Articular chondrocyte of knee joint (primary cell): ENCODE measurements around the gene RNASE4. TPM values are rescaled to one million over a fixed set of nuclear protein-coding genes. Genes with fewer than 3 reads are reported as not detected.

Experiments used
- small RNA-seq: library from RNA; depleted of rRNA; stranded (forward); fragments of <200 nt; gene quantifications from one replicate; pipeline ENCODE3, GENCODE V24; 2012
- total RNA-seq: library from RNA; depleted of rRNA; stranded (reverse); fragments of >200 nt; gene quantifications from 2 replicates; pipeline ENCODE4 v1.2.3, GENCODE V29; 2012

RNASE4 gene, protein sequence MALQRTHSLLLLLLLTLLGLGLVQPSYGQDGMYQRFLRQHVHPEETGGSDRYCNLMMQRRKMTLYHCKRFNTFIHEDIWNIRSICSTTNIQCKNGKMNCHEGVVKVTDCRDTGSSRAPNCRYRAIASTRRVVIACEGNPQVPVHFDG
- total RNA-seq = 49.4 and 54.9 TPM in 2 replicates

DNA sequence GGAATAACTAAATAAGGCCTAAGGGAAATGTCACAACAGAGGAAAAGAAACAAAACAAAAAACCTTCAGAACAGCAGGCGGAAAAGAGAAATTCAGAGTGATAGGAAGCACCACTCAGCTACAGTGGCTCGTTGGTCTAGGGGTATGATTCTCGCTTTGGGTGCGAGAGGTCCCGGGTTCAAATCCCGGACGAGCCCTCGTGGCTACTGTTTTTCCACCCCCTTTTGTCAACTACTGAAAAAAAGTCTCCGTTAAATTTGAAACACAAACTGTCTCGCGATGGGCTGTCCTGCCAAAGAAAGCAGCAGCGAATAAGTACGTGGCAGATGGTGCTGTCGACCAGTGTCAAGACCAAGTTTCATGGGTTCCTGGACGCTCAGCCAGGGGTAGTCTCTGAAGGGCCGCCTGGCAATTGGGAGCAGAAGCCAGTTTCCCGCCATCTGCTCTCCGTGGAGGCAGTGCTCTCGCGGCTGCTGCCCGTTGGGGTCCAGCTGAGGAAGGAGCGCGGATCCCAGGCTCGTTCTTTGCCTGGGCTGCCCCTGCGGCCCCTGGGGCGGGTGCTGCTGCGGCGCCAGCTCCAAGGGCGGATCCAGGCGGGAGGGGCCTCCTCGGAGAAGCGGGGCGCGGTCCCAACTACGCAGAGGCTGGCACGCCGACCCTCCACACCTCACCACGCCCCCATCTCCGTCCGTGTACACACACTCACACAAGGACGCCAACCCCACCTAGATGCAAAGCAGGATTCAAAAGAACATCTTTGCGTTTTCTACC is at the start of gene RNASE4:
Gene RNASE4 (plus strand): TSS at position 670 of the 771 bp plus-strand sequence. CDS start 14,812 bp downstream, outside the sequence.

DNA sequence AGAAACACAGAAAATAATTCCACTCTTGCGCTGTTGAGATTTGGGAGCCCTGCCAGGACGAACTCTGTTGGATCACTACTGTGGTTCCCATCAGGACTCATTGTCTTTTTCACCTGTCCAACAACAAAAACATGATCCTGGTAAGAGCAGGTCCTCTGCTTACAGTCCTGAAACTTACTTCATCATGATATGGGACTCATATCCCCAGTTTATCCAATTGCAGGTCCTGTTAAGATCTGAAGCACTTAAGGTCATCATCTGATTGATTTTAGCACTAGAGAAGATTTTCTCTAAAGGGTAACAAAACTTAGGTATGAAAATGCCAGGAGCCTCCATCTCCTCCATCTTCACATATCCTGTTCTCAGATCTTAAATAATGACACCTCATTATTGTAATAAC is 42.8 kb upstream of the RNASE4 start, which contains the start of gene OR6S1:
Gene OR6S1 (minus strand): TSS at position 101 of the 400 bp plus-strand sequence. CDS start 0 bp downstream, at position 101.

DNA sequence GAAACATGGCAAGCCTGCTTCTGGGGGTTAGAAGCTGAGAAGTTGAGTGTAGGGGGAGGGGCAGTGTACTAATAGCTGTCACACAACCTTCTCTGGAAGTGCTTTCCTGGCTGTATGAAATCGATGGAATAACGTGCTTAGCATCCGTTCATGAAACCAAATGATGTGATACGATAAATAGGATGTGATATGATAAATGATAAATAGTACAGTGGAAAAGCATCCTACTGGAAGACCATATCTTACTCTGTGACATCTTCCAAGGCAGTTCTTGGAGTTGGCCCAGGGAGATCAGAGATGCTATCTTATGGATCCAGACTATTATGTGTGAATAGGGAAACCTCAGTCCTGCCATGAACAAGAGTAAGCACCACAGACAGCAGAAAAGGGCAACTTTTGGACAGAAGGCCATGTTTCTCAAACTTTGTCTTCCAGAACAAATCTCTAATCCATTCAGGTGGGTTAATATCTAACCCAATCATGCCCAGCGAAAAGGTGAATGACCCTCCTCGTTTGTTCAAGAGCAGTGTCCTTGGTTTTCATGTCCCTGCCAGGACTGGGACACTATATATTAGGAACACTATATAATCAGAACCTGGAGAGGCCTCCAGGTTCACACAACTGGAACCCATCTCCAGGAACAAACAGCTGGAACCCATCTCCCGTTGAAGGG is 3.9 kb downstream of the RNASE4 start, which contains the start of gene ANG:
Gene ANG (plus strand): TSS at position 598 of the 673 bp plus-strand sequence. CDS start 4,801 bp downstream, outside the sequence.

DNA sequence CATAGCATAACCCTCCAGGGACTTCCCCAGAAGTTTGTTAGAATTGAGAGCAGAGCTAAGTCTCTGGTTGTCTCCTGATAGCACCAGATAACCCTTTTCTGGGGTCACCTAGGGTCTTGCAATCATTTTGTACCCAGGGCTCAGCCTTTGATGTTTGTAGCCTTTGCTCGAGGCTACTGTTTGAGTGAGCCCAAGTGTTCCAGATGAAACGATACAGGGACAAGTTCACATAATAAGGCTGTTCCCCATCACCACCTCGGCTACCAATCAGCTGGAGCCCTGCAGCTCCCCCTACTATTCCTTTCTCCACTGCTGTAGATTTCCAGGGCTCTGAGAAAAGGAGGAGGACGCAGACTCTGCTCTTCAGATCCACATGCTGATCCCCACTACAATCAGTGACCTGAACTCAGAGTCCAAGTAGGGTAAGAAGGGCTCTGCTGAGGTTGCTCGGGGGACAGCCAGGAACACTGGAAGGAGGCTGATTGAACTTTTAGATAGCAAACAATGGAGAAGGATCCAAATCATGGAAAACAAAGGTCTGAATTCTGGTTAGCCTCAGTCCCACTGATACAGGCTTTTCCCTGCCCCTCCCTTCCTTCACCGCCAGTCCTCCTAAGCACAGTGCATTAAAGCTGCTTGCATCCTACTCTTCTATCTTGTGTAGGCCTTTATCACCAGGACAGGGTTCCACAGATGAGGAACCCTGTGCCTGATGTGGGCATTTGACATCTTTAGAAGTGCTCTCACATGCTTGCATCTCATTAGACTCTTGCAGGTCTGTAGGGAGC is 61.4 kb downstream of the RNASE4 start, which contains the start of gene EDDM3A:
Gene EDDM3A (plus strand): TSS at position 317 of the 788 bp plus-strand sequence. CDS start 1,694 bp downstream, outside the sequence.

Small RNAs within 50 kb of the gene (small RNA-seq; reads per million reads assigned to genes)
- not detected for gene RF00019

Other genes with a start within 250 kb of the RNASE4 start
- 0.13 and 0.22 TPM in 2 replicates for gene KLHL33, start 248.4 kb upstream of the RNASE4 start, total RNA-seq
- gene OSGEP, start 229.7 kb upstream of the RNASE4 start, total RNA-seq = 39.3 and 45.1 TPM in 2 replicates
- 58.0 and 73.2 TPM in 2 replicates for gene APEX1, start 229.3 kb upstream of the RNASE4 start, total RNA-seq
- gene PIP4P1, start 223.1 kb upstream of the RNASE4 start, total RNA-seq = 19.9 and 21.6 TPM in 2 replicates
- gene PNP, start 215.2 kb upstream of the RNASE4 start, total RNA-seq = 30.3 and 38.5 TPM in 2 replicates
- gene RNASE10, start 179.0 kb upstream of the RNASE4 start, total RNA-seq = not detected in 2 replicates
- not detected in 2 replicates for gene RNASE9, start 123.5 kb upstream of the RNASE4 start, total RNA-seq
- not detected in 2 replicates for gene RNASE11, start 96.6 kb upstream of the RNASE4 start, total RNA-seq
- gene RNASE12, start 93.2 kb upstream of the RNASE4 start, total RNA-seq = not detected in 2 replicates
- gene OR6S1, start 42.9 kb upstream of the RNASE4 start, total RNA-seq = not detected in 2 replicates
- gene ANG, start 4.2 kb downstream of the RNASE4 start, total RNA-seq = 16.1 and 16.8 TPM in 2 replicates
- not detected in 2 replicates for gene EDDM3A, start 61.3 kb downstream of the RNASE4 start, total RNA-seq
- not detected in 2 replicates for gene EDDM3B, start 83.8 kb downstream of the RNASE4 start, total RNA-seq
- not detected in 2 replicates for gene RNASE6, start 96.7 kb downstream of the RNASE4 start, total RNA-seq
- gene RNASE1, start 118.3 kb downstream of the RNASE4 start, total RNA-seq = 1.1 TPM in 1 of 2 replicates, not detected in the other
- gene RNASE3, start 206.8 kb downstream of the RNASE4 start, total RNA-seq = not detected in 2 replicates